NCI-H2029 treated with DMSO at 0.1 percent for 48 hours (cell line): ENCODE measurements around the gene SPRN.
"Not testable (repeated sequence)": the region's sequence is repeated elsewhere in the genome, so short reads cannot be mapped to it uniquely, and the experiment has no call there.

Source experiments
- DNase-seq: peaks from one replicate; lab custom pipeline; 2025; lab: John Stamatoyannopoulos, UW

SPRN gene

GRCh38 chr10:133424601-133425000, at the start of gene SPRN:
Gene SPRN, minus strand, starts transcription at chr10:133424625. Its CDS starts 944 bp downstream, at chr10:133423681.
- not testable (repeated sequence) for DNase-seq

GRCh38 chr10:133474027-133474426, 49.6 kb upstream of the SPRN start:
- no peak for DNase-seq

GRCh38 chr10:133473270-133473669, 48.8 kb upstream of the SPRN start:
- DNase-seq, result no peak

GRCh38 chr10:133471300-133472109, 47.1 kb upstream of the SPRN start:
- no peak for DNase-seq

- not testable (repeated sequence) for DNase-seq
These were observed 44.8 kb upstream of the SPRN start for GRCh38 chr10:133469205-133469604.

GRCh38 chr10:133467286-133467911, 43.0 kb upstream of the SPRN start:
- DNase-seq, result no peak

GRCh38 chr10:133466683-133467275, 42.4 kb upstream of the SPRN start:
- DNase-seq, result no peak

GRCh38 chr10:133465950-133466474, 41.6 kb upstream of the SPRN start:
- no peak for DNase-seq

- DNase-seq, result no peak
These were observed 40.9 kb upstream of the SPRN start for GRCh38 chr10:133465191-133465949.

- DNase-seq, result no peak
These were observed 40.2 kb upstream of the SPRN start for GRCh38 chr10:133464582-133465031.

GRCh38 chr10:133462512-133463305, 38.3 kb upstream of the SPRN start:
- no peak for DNase-seq

- DNase-seq, result no peak
These were observed 37.4 kb upstream of the SPRN start for GRCh38 chr10:133461841-133462240.

GRCh38 chr10:133461027-133461426, 36.6 kb upstream of the SPRN start:
- no peak for DNase-seq

- no peak for DNase-seq
These were observed 35.9 kb upstream of the SPRN start for GRCh38 chr10:133460208-133460769.

GRCh38 chr10:133459454-133460207, 35.2 kb upstream of the SPRN start:
- no peak for DNase-seq

GRCh38 chr10:133458710-133459453, 34.5 kb upstream of the SPRN start:
- DNase-seq, result no peak

GRCh38 chr10:133458021-133458709, 33.7 kb upstream of the SPRN start:
- DNase-seq, result no peak

GRCh38 chr10:133457100-133457841, 32.8 kb upstream of the SPRN start:
- no peak for DNase-seq
